VCaP (cell line): ENCODE measurements around the gene SCGB1D2.
A peak's percentile ranks its signal among the peaks of the same experiment; 100 is the strongest.
"Not testable (repeated sequence)": the region's sequence is repeated elsewhere in the genome, so short reads cannot be mapped to it uniquely, and the experiment has no call there.

ENCODE experiments used
- H3K27ac ChIP-seq: fragments of 450-650 bp; 2 replicates; pipeline ENCODE4 v1.5.1; 2017
- TF ChIP-seq, protein P1 (sequence below): fragments of 450-650 bp; conservative IDR thresholded peaks from 2 replicates; pipeline ENCODE4 v1.5.1; 2017; ENCODE audit warnings: mild to moderate bottlenecking, moderate library complexity

The SCGB1D2 gene, protein sequence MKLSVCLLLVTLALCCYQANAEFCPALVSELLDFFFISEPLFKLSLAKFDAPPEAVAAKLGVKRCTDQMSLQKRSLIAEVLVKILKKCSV

DNA sequence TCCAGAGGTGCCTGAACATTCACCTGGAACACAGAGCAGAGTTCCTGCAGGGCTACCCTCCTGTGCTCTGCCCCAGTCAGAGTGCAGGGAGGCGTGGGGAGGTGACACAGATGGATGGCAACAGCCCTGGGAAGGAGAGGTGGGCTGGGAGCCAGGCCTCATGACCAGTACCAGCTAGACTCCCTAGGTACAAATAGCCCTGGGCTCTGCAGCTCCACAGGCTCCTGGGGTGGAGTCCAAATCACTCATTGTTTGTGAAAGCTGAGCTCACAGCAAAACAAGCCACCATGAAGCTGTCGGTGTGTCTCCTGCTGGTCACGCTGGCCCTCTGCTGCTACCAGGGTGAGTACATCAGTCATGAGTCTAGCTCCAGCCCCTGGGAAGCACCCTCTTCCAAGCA, at the start of gene SCGB1D2:
Gene SCGB1D2, plus strand, starts transcription at position 219 of the 400 bp plus-strand sequence. Its CDS starts 69 bp downstream, at position 288.
- H3K27ac ChIP-seq = peak within 1 kb of the TSS; percentile 73
- TF ChIP-seq, protein P1, sequence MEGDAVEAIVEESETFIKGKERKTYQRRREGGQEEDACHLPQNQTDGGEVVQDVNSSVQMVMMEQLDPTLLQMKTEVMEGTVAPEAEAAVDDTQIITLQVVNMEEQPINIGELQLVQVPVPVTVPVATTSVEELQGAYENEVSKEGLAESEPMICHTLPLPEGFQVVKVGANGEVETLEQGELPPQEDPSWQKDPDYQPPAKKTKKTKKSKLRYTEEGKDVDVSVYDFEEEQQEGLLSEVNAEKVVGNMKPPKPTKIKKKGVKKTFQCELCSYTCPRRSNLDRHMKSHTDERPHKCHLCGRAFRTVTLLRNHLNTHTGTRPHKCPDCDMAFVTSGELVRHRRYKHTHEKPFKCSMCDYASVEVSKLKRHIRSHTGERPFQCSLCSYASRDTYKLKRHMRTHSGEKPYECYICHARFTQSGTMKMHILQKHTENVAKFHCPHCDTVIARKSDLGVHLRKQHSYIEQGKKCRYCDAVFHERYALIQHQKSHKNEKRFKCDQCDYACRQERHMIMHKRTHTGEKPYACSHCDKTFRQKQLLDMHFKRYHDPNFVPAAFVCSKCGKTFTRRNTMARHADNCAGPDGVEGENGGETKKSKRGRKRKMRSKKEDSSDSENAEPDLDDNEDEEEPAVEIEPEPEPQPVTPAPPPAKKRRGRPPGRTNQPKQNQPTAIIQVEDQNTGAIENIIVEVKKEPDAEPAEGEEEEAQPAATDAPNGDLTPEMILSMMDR = no peak

DNA sequence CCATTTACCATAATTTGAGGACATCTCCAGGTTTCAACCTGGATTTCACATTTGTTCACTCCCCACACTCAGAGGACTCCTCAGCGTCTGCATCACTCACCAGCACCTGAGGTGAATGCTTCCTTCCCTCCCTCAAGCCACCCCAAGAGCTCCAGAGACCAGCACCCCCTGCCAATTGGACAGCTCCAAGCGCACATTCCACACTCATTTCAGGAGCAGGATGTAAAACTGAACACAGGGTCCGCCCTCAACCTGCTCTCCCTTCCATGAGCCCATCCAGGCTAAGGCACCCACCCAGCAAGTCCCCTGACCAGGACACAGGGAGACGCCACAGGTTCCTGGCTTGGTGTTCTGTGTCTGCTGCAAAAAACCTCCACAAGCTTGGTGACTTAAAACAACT, 48.1 kb upstream of the SCGB1D2 start:
- TF ChIP-seq, protein P1 = no peak
- no peak overlapping the region for H3K27ac ChIP-seq

DNA sequence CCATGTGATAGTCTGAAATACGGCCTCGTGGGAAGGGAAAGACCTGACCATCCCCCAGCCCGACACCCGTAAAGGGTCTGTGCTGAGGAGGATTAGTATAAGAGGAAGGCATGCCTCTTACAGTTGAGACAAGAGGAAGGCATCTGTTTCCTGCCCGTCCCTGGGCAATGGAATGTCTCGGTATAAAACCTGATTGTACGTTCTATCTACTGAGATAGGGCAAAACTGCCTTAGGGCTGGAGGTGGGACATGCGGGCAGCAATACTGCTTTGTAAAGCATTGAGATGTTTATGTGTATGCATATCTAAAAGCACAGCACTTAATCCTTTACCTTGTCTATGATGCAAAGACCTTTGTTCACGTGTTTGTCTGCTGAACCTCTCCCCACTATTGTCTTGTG, 47.0 kb upstream of the SCGB1D2 start:
- H3K27ac ChIP-seq = not testable (repeated sequence)

DNA sequence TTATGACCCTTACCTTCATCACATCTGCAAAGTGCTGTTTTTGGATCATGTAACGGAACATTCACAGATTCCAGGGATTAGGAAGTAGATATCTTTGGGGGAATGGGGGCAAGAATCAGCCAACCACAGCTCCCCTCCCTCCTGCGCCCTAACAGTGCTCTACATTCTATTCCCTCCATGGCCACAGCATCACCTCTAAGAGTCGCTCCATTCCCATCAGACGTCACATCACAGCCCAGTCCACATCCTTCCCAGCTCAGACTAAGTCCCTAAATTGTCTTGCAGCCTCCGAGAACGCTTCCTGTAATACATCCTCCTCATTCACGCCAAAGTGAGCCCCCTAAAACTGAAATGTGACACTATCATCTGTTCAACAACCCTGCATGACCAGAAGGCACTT, 46.1 kb upstream of the SCGB1D2 start:
- TF ChIP-seq, protein P1 = no peak
- H3K27ac ChIP-seq = no peak overlapping the region

DNA sequence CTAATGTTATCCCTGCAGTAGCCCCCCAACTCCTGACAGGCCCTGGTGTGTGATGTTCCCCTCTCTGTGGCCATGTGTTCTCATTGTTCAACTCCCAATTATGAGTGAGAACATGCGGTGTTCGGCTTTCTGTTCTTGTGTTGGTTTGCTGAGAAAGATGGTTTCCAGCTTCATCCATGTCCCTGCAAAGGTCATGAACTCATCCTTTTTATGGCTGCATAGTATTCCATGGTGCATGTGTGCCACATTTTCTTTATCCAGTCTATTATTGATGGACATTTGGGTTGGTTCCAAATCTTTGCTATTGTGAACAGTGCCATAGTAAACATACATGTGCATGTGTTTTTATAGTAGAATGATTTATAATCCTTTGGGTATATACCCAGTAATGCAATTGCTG, 44.6 kb upstream of the SCGB1D2 start:
- H3K27ac ChIP-seq = not testable (repeated sequence)

DNA sequence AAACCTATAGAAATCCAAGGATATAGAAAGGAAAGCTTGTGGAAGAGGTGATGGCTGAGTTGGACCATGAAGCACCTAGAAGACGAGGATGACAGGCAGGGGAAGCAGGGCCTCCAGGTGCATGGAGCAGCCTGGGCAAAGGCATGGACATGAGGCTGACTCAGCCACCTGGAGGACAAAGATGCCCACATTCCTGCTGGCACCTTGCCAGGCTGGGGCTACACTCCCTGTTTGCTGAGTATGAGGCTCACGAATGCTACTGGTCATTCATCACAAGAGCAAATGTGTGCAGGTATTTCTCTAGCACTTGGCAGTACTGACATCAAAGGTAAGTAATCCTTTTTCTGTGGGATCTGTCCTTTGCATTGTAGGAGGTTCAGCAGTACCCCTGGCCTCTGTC, 40.7 kb upstream of the SCGB1D2 start:
- no peak overlapping the region for H3K27ac ChIP-seq
- TF ChIP-seq, protein P1 = no peak

DNA sequence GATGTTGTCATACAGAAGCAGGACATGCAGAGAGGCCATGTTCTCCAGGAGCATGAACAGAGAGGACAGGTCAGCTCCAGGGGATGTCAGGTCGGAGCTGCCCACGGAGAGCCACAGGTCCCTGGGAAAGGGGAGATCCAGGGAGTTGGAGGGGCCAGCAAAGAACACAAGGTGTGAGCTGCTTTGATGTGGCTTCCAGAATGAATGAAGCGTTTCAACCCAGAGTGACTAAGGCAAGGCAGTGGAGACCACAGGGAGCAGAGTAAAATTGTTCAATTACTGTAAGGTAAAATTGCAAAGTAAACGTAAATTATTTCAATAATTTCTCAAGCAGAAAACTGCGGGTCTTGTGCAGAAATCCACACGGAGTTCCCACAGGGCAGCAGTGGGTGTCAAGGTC, 39.1 kb upstream of the SCGB1D2 start:
- TF ChIP-seq, protein P1 = no peak

DNA sequence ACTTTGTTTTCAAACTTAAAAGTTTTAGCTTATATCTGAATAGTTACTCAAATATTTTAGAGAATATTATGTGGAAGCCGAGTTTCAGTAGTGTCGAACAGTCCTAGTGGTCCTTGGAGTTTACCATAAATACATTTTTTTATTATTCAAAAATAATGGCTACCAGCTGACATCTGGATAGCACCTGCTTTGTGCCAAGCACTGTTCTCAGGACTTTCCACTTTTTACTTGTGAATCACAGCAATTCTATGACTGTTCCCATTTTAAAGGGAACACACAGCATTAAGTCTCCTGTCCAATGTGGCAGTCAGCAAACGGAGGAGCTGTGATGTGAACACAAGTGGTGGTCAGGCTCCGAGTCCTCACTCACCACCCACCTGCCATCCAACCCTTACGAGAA, 37.6 kb upstream of the SCGB1D2 start:
- TF ChIP-seq, protein P1 = no peak
- no peak overlapping the region for H3K27ac ChIP-seq

More for the DNA sequence above, 39.1 kb upstream of the SCGB1D2 start:
- no peak overlapping the region for H3K27ac ChIP-seq

DNA sequence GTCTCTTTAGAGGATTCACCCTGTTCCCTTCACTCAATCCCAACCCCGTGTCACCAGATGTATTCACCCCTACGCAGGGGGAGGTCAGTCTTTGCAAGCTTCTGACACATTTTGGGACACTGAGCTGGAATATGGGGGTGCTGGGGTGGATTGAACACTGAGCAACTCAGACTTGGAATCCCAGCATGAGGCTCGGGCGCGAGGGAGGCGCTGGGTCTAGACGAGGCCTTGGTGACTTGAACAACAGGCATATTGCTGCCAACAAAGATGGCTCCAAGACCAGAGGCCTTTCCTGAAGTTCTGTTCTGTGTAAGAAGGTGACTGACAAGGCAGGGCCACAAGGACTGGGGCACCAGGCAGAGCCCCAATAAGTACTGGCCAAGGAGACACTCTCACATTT, 36.6 kb upstream of the SCGB1D2 start:
- H3K27ac ChIP-seq = no peak overlapping the region

DNA sequence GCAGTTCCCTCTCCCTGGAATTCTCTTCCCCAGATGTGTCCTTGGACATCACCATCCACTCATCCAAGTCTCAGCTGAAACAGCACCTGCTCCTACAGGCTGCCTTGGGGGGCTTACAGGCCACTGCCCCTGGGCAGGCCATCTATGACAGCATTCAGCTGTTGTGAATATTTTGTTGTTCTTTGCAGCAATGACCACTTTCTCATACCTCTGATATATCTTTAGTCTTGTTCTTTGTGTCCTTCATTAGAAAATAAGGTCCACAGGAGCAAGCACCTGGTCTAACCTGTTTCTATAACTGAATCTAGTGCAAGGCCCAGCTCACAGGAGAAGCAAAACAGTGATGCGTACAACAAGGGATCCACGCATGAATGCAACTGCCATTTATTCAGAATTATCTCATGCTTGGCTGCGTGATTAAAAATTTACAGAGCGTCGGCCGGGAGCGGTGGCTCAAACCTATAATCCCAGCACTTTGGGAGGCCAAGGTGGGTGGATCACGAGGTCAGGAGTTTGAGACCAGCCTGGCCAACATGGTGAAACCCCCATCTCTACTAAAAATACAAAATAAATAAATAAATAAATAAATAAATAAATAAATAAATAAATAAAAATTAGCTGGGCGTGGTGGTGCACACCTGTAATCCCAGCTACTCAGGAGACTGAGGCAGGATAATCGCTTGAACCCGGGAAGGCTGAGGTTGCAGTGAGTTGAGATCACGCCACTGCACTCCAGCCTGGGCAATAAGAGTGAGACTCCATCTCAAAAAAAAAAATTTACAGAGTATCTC, 35.6 kb upstream of the SCGB1D2 start:
- H3K27ac ChIP-seq = not testable (repeated sequence)

More for the DNA sequence above, 36.6 kb upstream of the SCGB1D2 start:
- TF ChIP-seq, protein P1 = no peak
